K562 treated with DMSO at 1 percent for 24 hours (cell line): ENCODE measurements around the gene COPS2. TPM values are rescaled to one million over a fixed set of nuclear protein-coding genes. Genes with fewer than 3 reads are reported as not detected.

Source experiments
- total RNA-seq: library from RNA; unstranded; fragments of 300-600 nt; gene quantifications from 2 replicates; pipeline ENCODE4 v1.2.3, GENCODE V29; 2022; ENCODE audit warnings: low read depth; ENCODE audit not compliant: insufficient read depth

COPS2 gene
- total RNA-seq, result 34.1 and 36.4 TPM in 2 replicates

GRCh38 chr15:49155110-49155833 lies at the start of gene COPS2:
Gene COPS2, minus strand, starts transcription at chr15:49155599. Its CDS starts 21 bp downstream, at chr15:49155578.

GRCh38 chr15:49169880-49170597 lies 14.6 kb upstream of the COPS2 start, which contains the start of gene GALK2:
Gene GALK2, plus strand, starts transcription at chr15:49170247. Its CDS starts 76 bp downstream, at chr15:49170323.

Other genes starting within 250 kb of the COPS2 start
- gene SHC4, start 191.7 kb downstream of the COPS2 start, total RNA-seq, result 1.9 and 2.1 TPM in 2 replicates
- gene SECISBP2L, start 109.2 kb downstream of the COPS2 start, total RNA-seq, result 6.3 and 6.7 TPM in 2 replicates
- gene GALK2, start 14.6 kb upstream of the COPS2 start, total RNA-seq, result 25.0 and 26.7 TPM in 2 replicates